ENCODE results near the gene PEX13.

The PEX13 gene

DNA sequence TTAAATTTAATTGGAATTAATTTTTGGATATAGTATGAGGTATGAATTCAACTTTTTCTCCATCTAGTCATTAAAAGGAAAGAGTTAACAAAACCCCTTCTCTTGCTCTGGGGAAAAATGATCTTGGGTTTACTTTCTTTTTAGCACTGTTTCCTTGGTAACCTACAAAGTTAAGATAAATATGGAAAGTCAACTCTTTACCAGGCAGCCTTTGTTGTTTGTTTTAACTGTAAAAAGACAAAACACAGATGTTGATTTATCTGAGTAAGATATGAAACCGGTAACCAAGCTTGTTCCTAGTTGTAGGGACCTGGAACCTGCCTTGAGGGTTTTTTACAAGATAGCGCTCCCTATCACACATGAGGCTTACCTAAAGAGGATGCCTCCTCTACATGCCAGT is 38.0 kb downstream of the PEX13 start:
- Histone ChIP-seq H4K91ac (ENCODE audit: low read length) (no peak overlapping the region), H2BK12ac (ENCODE audit: low read length in 2 of 2) (no peak overlapping the region), H2BK15ac (ENCODE audit: low read depth, poor library complexity, severe bottlenecking) (no peak overlapping the region), H3K4me3 (ENCODE audit: insufficient read depth in 1 of 2, low read depth in 1 of 2, low read length in 2 of 2) (no peak overlapping the region), H2AFZ (ENCODE audit: low read depth, low read length) (no peak overlapping the region), H3K14ac (ENCODE audit: low read length in 2 of 2) (no peak overlapping the region), H3K23ac (ENCODE audit: low read length in 2 of 2) (no peak overlapping the region), H3K27ac (ENCODE audit: low read length, poor library complexity, severe bottlenecking) (no peak overlapping the region), H3K18ac (ENCODE audit: low read depth in 1 of 2, low read length in 2 of 2) (no peak overlapping the region), H4K8ac (ENCODE audit: low read length) (no peak overlapping the region), H3K4ac (ENCODE audit: low read depth in 1 of 2, low read length in 2 of 2) (no peak overlapping the region), H2BK120ac (ENCODE audit: low read depth, low read length) (no peak overlapping the region), H3K79me1 (replicated peaks; ENCODE audit: low read length, poor library complexity, severe bottlenecking) (peaks cover 4% of the 10 kb centered on the region), H3K27me3 (ENCODE audit: control insufficient read depth in 1 of 2, insufficient read depth in 1 of 2, low read length in 2 of 2) (no peaks in the 10 kb centered on the region), H3K4me2 (ENCODE audit: low read length, poor library complexity, severe bottlenecking) (no peak overlapping the region), H3K36me3 (ENCODE audit: control insufficient read depth in 1 of 2, insufficient read depth in 2 of 2, low read depth in 1 of 2, low read length in 2 of 2) (peaks cover 16 to 23% of the 10 kb centered on the region in 2 experiments), H3K4me1 (ENCODE audit: control insufficient read depth, insufficient read depth, low read depth, low read length) (no peaks in the 10 kb centered on the region), H3K9ac (ENCODE audit: low read length) (no peak overlapping the region), H3K9me3 (ENCODE audit: control insufficient read depth, low read length) (no peaks in the 10 kb centered on the region), H2AK5ac (ENCODE audit: low read length, severe bottlenecking) (no peak overlapping the region), H2BK5ac (ENCODE audit: low read depth, low read length, poor library complexity, severe bottlenecking) (no peak overlapping the region)
- 95% methylated on average over 2 of the region's 2 CpGs for WGBS
- DNase-seq: peak; percentile 74

DNA sequence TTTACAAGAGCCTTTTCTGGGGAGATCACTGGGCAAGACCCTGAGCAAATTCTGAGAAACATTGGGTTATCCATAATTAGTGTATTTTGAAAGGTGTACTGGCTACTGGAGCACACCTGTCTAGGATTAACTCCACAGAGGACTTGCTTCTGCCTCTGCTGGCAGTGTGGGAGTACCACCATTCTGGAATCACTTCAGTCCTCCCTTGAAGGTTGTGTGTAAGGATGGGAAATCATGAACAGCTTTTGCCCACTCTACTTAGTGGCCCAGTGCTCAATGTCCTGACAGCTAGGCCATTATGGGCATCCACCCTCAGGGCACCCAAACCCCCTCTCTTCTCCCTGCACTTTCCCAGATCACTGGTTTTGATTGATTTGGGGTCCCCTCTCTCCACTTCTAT is 40.0 kb downstream of the PEX13 start:
- Histone ChIP-seq H3K23ac (ENCODE audit: low read length in 2 of 2) (no peak overlapping the region), H3K79me1 (replicated peaks; ENCODE audit: low read length, poor library complexity, severe bottlenecking) (peaks cover 4% of the 10 kb centered on the region), H2BK12ac (ENCODE audit: low read length in 2 of 2) (no peak overlapping the region), H3K4me3 (ENCODE audit: insufficient read depth in 1 of 2, low read depth in 1 of 2, low read length in 2 of 2) (no peak overlapping the region), H3K27ac (ENCODE audit: low read length, poor library complexity, severe bottlenecking) (no peak overlapping the region), H2AK5ac (ENCODE audit: low read length, severe bottlenecking) (no peak overlapping the region), H3K4me2 (ENCODE audit: low read length, poor library complexity, severe bottlenecking) (no peak overlapping the region), H3K14ac (ENCODE audit: low read length in 2 of 2) (no peak overlapping the region), H4K8ac (ENCODE audit: low read length) (no peak overlapping the region), H2AFZ (ENCODE audit: low read depth, low read length) (no peak overlapping the region), H3K4ac (ENCODE audit: low read depth in 1 of 2, low read length in 2 of 2) (no peak overlapping the region), H4K91ac (ENCODE audit: low read length) (no peak overlapping the region), H3K4me1 (ENCODE audit: control insufficient read depth, insufficient read depth, low read depth, low read length) (no peaks in the 10 kb centered on the region), H3K9me3 (ENCODE audit: control insufficient read depth, low read length) (no peaks in the 10 kb centered on the region), H3K36me3 (ENCODE audit: control insufficient read depth in 1 of 2, insufficient read depth in 2 of 2, low read depth in 1 of 2, low read length in 2 of 2) (peaks cover 14 to 16% of the 10 kb centered on the region in 2 experiments), H3K9ac (ENCODE audit: low read length) (no peak overlapping the region), H2BK5ac (ENCODE audit: low read depth, low read length, poor library complexity, severe bottlenecking) (no peak overlapping the region), H2BK120ac (ENCODE audit: low read depth, low read length) (no peak overlapping the region), H2BK15ac (ENCODE audit: low read depth, poor library complexity, severe bottlenecking) (no peak overlapping the region), H3K18ac (ENCODE audit: low read depth in 1 of 2, low read length in 2 of 2) (no peak overlapping the region), H3K27me3 (ENCODE audit: control insufficient read depth in 1 of 2, insufficient read depth in 1 of 2, low read length in 2 of 2) (no peaks in the 10 kb centered on the region)
- no peak for DNase-seq

- H4K91ac ChIP-seq (ENCODE audit: low read length): no peak overlapping the region
These were observed 41.9 kb downstream of the PEX13 start for GRCh38 chr2:61059382-61059781.

GRCh38 chr2:61065714-61066709 is 48.5 kb downstream of the PEX13 start, which contains the start of gene SANBR:
Gene SANBR (plus strand): TSS chr2:61065871. CDS start chr2:61070351, 4,480 bp downstream.
- Histone ChIP-seq H2BK5ac (ENCODE audit: low read depth, low read length, poor library complexity, severe bottlenecking) (no peak within 1 kb of the TSS), H3K23ac (ENCODE audit: low read length in 2 of 2) (peak within 1 kb of the TSS in 1 of 2 experiments; percentile 93), H2BK15ac (ENCODE audit: low read depth, poor library complexity, severe bottlenecking) (peak within 1 kb of the TSS; percentile 83), H3K9me3 (ENCODE audit: control insufficient read depth, low read length) (no peaks in the 10 kb centered on the region), H3K4me3 (ENCODE audit: insufficient read depth in 1 of 2, low read depth in 1 of 2, low read length in 2 of 2) (peak within 1 kb of the TSS; percentile 92 to 99), H3K27ac (ENCODE audit: low read length, poor library complexity, severe bottlenecking) (no peak within 1 kb of the TSS), H4K8ac (ENCODE audit: low read length) (peak within 1 kb of the TSS; percentile 72), H2AK5ac (ENCODE audit: low read length, severe bottlenecking) (no peak within 1 kb of the TSS), H3K27me3 (ENCODE audit: control insufficient read depth in 1 of 2, insufficient read depth in 1 of 2, low read length in 2 of 2) (no peaks in the 10 kb centered on the region), H3K14ac (ENCODE audit: low read length in 2 of 2) (peak within 1 kb of the TSS in 1 of 2 experiments; percentile 78), H3K4ac (ENCODE audit: low read depth in 1 of 2, low read length in 2 of 2) (peak within 1 kb of the TSS; percentile 13 to 81), H2BK120ac (ENCODE audit: low read depth, low read length) (peak within 1 kb of the TSS; percentile 61), H3K9ac (ENCODE audit: low read length) (peak within 1 kb of the TSS; percentile 91), H3K18ac (ENCODE audit: low read depth in 1 of 2, low read length in 2 of 2) (peak within 1 kb of the TSS; percentile 94 to 97), H3K4me1 (ENCODE audit: control insufficient read depth, insufficient read depth, low read depth, low read length) (no peaks in the 10 kb centered on the region), H4K91ac (ENCODE audit: low read length) (peak within 1 kb of the TSS; percentile 90), H3K4me2 (ENCODE audit: low read length, poor library complexity, severe bottlenecking) (peak within 1 kb of the TSS; percentile 99), H3K79me1 (replicated peaks; ENCODE audit: low read length, poor library complexity, severe bottlenecking) (peaks cover 9% of the 10 kb centered on the region), H2AFZ (ENCODE audit: low read depth, low read length) (peak within 1 kb of the TSS; percentile 98), H3K36me3 (ENCODE audit: control insufficient read depth in 1 of 2, insufficient read depth in 2 of 2, low read depth in 1 of 2, low read length in 2 of 2) (peaks cover 2 to 7% of the 10 kb centered on the region in 2 experiments), H2BK12ac (ENCODE audit: low read length in 2 of 2) (peak within 1 kb of the TSS in 1 of 2 experiments; percentile 77)
- WGBS: under 1% methylated on average over 72 of the region's 112 CpGs
- peak; percentile 85 for DNase-seq

More at GRCh38 chr2:61059382-61059781, 41.9 kb downstream of the PEX13 start:
- Histone ChIP-seq H3K9ac (ENCODE audit: low read length) (no peak overlapping the region), H3K9me3 (ENCODE audit: control insufficient read depth, low read length) (no peaks in the 10 kb centered on the region), H2BK12ac (ENCODE audit: low read length in 2 of 2) (no peak overlapping the region), H2BK15ac (ENCODE audit: low read depth, poor library complexity, severe bottlenecking) (no peak overlapping the region), H4K8ac (ENCODE audit: low read length) (no peak overlapping the region), H3K27ac (ENCODE audit: low read length, poor library complexity, severe bottlenecking) (no peak overlapping the region), H2AFZ (ENCODE audit: low read depth, low read length) (no peak overlapping the region), H3K27me3 (ENCODE audit: control insufficient read depth in 1 of 2, insufficient read depth in 1 of 2, low read length in 2 of 2) (no peaks in the 10 kb centered on the region), H3K23ac (ENCODE audit: low read length in 2 of 2) (no peak overlapping the region), H2AK5ac (ENCODE audit: low read length, severe bottlenecking) (no peak overlapping the region), H3K79me1 (replicated peaks; ENCODE audit: low read length, poor library complexity, severe bottlenecking) (peaks cover 2% of the 10 kb centered on the region), H2BK120ac (ENCODE audit: low read depth, low read length) (no peak overlapping the region), H3K18ac (ENCODE audit: low read depth in 1 of 2, low read length in 2 of 2) (no peak overlapping the region), H3K4me1 (ENCODE audit: control insufficient read depth, insufficient read depth, low read depth, low read length) (no peaks in the 10 kb centered on the region), H3K14ac (ENCODE audit: low read length in 2 of 2) (no peak overlapping the region), H3K4ac (ENCODE audit: low read depth in 1 of 2, low read length in 2 of 2) (no peak overlapping the region), H3K36me3 (ENCODE audit: control insufficient read depth in 1 of 2, insufficient read depth in 2 of 2, low read depth in 1 of 2, low read length in 2 of 2) (peaks cover 9 to 11% of the 10 kb centered on the region in 2 experiments), H3K4me3 (ENCODE audit: insufficient read depth in 1 of 2, low read depth in 1 of 2, low read length in 2 of 2) (no peak overlapping the region), H2BK5ac (ENCODE audit: low read depth, low read length, poor library complexity, severe bottlenecking) (no peak overlapping the region), H3K4me2 (ENCODE audit: low read length, poor library complexity, severe bottlenecking) (no peak overlapping the region)
- DNase-seq: no peak
